Testis (tissue), 2 donors: ENCODE data around the gene GRM4.

Experiments used
- CTCF ChIP-seq, 3 experiments: fragments of 450-650 bp in 2 of 3; fragments of 200-600 bp in 1 of 3; sonication (generic) in 1 of 3; IDR thresholded peaks; one replicate each; pipeline ENCODE4 v1.5.1; 2016 to 2019; ENCODE audit warnings: antibody characterized with exemption in 3 of 3, mild to moderate bottlenecking in 2 of 3, moderate library complexity in 1 of 3
- POLR2A ChIP-seq: fragments of 450-650 bp; IDR thresholded peaks from one replicate; pipeline ENCODE4 v1.6.1; 2017; ENCODE audit warnings: antibody characterized with exemption, mild to moderate bottlenecking, moderate library complexity

- TF ChIP-seq CTCF (IDR thresholded peaks at IDR 0.05) (no peak), POLR2A (no peak)
Measured at GRCh38 chr6:34129753-34130152, 16.1 kb downstream of the GRM4 start.
